Measurements from ENCODE around the gene PEAK3.

The PEAK3 gene

DNA sequence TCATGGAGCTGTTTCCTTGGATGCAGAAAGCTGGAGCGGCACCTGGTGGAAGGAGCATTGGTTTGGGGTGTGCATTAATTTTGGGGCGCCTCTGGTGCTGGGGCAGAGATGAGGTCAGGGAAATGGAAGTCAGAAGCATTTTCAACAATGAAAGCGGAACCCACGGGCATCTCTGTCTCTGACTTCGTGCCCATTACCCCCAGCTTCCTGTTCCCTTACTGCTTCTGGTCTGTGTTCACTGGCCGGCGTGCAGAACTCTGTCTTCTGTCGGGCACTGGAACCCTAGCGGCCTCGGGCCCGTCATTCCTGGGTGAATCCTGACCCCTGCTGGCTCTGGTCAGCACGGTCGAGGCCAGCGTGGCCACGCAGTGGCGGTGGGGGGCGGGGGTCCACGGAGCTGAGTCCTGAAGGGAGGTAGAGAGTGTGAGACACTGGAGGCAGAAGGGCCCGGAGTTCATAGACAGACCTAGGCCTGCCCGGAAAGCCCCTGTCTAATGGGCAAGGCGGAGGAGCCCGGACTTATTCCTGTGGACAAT, 33.9 kb upstream of the PEAK3 start:
- DNase-seq (ENCODE audit: low read depth in 2 of 3, low spot score in 2 of 3): no peak

DNA sequence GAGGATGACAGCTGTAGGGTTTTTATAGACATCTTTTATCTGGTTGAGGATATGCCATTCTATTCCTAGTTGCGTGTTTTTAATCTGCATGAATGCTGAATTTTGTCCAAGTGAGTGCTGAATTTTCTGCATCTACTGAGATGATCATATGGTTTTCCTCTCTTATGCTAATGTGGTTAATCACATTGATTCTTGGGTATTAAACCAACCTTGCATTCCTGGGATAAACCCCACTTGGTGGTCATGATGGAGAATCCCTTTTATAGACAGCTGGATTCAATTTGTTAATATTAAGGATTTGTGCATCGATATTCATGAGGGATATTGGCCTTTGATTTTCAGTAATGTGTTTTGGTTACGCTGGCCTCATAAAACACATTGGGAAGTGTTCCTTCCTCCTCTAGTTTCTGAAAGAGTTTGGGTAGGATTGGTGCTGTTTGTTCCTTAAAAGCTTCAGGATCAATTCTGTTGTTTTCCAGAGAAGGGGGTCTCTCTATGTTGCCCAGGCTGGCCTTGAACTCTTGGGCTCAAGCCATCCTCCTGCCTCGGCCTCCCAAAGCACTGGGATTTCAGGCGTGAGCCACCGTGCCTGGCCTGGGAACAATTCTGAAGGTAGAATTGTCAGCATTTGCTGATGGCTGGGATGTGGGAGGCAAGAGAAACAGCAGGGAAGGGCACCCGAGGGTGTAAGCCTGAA, 33.3 kb upstream of the PEAK3 start:
- DNase-seq (ENCODE audit: low read depth in 2 of 3, low spot score in 2 of 3): no peak

DNA sequence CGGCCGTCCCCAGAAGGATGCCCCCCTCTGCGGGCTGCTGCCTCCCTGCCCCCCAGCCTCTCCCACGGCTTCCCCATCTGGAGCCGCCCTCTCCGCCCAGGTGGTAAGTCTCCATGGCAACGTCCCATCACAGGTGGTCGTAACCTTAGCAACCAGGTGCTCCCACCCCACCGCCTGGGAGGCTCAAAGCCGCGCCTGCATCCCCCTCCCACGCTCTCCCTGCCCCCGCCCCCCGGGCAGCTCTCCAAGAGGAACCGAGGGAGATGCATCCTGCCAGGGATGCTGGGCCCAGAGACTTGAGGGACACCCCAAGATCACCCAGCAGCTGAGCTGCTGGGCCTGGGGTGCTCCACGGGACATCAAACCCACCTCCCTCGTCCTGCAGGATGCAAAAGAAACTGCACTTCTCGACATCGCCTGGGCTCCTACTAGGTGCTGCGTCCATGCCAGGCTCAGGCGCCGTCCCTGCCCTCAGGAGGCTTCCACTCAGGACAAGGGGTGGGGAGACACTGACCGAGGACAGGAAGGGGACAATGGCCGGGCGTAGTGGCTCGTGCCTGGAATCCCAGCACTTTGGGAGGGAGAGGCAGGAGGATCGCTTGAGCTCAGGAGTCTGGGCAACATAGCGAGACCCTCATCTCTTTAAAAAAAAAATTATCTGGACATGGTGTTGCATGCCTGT, 31.0 kb upstream of the PEAK3 start:
- no peak for DNase-seq (ENCODE audit: low read depth in 2 of 3, low spot score in 2 of 3)

DNA sequence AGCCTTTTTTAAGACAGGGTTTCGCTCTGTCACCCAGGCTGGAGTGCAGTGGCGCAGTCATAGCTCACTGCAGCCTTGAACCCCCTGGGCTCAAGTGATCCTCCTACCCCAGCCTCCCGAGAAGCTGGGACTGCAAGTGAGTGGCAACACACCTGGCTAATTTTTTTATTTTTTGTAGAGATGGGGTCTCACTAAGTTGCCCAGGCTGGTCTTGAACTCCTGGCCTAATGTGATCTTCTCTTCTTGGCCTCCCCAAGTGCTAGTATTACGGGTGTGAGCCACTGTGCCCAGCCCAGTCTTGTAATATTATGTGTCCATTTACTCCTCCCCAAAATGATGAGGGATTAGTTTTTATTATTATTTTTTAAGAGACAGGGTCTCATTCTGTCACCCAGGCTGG, 29.1 kb upstream of the PEAK3 start:
- DNase-seq (ENCODE audit: low read depth in 2 of 3, low spot score in 2 of 3): no peak

DNA sequence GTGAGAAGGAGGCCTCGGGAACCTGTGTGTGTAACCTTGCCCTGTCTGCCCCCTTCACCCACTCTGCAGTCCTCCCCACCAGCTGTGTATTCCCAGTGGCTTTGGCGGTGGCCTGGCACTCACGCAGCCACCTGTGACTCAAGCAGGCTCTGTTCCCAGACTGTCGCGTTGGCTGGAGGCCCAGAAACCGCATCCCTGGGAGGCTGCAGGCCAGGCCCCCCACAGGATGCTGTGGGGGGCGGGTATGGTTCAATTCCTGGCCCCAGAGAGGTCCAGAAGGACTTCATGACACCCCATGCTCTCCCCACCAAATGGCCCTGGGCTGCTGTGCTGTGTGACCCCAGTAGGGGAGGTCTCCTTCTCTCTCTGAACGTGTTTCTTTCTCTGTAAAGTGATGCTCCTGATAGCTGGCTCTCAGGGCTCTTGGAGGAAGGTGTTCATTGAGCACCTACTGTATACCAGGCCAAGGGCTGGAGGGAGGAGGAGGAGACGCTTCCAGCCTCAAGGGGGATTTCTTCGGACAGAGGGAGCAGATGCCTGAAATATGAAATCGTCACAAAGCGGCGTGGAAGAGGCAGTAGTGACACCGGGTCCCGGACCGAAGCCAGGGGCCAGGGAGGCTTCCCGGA, 27.9 kb upstream of the PEAK3 start:
- no peak for DNase-seq (ENCODE audit: low read depth in 2 of 3, low spot score in 2 of 3)

DNA sequence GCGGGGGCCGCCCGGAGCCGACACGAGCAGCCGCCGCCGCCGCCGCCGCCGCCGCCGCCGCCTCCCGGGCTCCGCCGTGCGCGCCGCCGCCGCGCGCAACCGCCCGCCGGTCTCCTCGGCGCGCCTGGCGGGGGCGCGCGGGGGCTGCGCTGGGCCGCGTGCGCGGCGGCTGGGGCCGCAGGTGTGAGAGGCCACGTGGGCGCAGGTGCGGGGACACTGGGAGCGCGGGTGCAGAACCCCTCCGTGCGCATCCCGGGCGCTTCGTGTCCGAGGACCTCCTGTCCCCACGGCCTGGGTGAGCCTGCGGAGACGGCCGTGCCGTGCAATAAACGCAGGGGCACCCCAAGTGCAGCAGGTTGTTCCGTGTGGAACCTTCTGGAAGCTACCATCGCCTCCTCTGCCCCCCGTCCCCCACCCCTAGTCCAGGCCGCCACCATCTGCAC, 26.2 kb upstream of the PEAK3 start, which contains the start of gene LINGO3:
TSS of gene LINGO3 (minus strand) at position 41 of the 443 bp plus-strand sequence. CDS start 16,378 bp downstream, outside the sequence.
- no peak for DNase-seq (ENCODE audit: low read depth in 2 of 3, low spot score in 2 of 3)

DNA sequence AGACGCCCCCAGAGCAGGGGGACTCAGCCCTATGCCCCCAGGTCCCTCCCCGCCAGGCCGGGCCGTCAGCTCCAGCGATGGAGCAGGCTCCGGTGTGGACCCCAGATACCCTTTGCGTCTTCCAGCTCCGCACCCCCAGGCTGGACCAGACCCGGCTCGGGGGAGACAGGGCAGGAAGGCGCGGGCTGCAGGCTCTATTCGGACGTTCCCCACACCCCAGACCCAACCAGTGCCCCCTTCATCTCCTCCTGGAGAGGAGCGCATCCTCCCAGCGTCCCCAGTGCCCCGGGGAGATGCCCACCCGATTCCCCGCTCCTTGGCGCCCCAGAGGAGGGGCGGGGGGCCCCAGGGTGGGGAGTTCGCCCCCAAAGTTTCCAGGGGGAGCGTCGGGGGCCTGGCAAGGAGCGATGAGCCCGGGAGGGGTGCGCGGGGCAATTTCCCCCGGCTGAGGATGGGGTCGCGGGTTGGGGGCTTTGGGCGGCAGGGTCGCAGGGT, 25.6 kb upstream of the PEAK3 start:
- DNase-seq (ENCODE audit: low read depth in 2 of 3, low spot score in 2 of 3): no peak

DNA sequence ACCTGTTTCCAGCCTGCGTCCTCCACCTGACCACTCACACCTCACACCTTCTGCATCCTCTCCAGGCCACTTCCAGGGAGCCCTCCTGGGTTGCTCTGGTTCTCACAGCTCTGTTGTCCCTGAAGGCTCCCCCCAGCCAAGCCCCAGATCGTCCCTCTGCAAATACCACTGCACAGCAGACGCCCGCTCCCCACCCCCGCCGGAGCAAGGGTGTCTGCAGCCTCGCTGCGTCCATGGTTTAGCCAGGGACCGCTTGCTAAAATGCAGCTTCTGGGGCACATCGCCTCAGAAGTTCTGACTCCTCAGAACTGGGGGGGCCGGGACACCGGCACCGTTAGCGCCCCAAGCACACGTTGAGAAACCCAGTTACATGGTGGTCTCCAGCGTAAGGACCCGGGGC, 25.0 kb upstream of the PEAK3 start:
- DNase-seq (ENCODE audit: low read depth in 2 of 3, low spot score in 2 of 3): no peak

DNA sequence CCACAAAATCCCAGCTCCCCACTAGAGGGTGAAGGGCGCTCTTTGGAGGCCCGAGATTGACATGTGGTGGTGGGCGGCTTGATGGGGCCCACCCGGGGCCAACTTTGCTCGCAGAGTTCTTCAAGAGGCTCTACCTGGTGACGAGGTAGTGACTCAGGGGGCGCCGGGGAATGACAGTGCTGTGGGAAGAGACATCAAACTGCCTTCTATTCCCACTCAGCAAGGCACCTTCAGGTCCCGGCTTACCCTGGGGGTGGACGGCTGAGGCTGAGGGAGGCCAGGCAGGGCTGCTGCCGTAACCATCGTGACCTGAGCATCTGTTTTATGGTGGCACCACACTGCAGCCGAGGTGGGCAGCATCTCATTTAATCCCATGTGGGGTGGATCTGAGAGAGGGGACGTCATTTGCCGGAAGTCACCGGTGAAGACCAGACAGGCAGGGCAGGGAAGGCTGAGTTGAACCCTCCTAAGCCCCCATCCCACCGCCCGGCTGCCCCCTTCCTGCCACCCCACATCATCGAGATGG, 24.4 kb upstream of the PEAK3 start:
- DNase-seq (ENCODE audit: low read depth in 2 of 3, low spot score in 2 of 3): no peak

DNA sequence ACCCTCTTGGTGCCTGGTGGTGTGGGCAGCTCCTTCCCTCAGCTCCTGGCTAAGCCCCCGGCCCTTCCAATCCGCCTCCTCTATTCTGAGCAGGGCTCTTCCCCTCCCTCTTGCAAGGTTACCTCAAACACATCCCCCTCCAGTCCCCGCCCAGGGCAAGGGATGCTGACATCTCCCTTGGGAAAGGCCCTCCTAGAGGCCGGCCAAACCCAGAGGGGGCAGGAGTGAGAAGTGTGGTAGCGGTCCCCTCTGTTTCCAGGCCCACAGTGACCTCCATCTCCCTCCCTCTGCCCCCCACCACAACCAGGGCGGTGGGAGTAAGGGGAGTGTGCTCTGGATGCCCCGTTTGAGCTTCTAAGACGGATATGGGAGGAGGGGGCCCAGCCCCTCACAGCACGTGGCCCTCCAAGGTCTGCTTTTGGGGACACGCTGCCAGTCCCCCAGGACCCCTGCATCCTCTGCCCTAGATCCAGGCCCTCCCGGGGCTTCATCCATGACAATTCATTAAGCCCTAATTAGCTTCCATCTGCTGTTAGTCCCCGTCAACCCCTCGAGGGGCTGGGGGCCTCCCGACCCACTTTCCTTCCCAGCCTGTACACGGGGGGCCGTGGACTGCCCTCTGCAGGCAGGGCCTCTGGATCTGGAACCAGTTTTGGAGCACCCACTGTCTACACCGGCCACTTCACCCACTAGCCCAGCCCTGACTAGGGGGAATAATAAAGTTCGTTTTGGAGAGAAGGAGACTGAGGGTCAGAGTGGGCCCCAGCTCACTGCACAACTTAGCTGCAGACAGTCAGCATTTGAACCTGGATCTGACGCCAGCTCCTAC, 23.7 kb upstream of the PEAK3 start:
- DNase-seq (ENCODE audit: low read depth in 2 of 3, low spot score in 2 of 3): no peak

DNA sequence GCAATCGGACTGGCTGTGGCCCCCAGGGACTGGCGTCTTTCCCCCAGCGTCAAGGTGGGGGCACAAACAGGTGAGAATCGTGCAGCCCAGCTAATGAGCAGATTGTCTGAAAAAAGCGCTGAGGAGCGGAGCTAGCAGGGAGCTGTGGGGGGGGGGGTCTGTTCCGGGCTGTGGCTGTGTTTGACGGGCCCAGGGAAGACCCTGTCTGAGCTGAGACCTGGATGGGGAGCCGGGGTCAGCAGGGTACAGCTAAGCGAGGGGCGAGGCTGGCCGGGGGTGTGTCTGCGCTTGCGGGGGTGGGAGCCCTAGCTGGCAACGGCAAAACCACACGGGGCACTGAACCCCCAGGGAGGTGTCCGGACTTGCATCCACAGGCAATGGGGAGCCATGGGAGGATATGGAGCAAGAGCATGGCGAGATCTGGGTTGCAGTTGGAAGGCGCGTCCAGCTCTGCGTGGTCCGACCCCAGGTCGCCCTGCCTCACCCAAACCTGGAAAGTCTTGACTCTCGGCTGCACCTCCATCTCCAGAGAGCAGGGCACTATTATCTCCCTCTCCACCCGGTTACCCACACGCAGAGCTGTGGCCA, 21.3 kb upstream of the PEAK3 start:
- DNase-seq (ENCODE audit: low read depth in 2 of 3, low spot score in 2 of 3): no peak

DNA sequence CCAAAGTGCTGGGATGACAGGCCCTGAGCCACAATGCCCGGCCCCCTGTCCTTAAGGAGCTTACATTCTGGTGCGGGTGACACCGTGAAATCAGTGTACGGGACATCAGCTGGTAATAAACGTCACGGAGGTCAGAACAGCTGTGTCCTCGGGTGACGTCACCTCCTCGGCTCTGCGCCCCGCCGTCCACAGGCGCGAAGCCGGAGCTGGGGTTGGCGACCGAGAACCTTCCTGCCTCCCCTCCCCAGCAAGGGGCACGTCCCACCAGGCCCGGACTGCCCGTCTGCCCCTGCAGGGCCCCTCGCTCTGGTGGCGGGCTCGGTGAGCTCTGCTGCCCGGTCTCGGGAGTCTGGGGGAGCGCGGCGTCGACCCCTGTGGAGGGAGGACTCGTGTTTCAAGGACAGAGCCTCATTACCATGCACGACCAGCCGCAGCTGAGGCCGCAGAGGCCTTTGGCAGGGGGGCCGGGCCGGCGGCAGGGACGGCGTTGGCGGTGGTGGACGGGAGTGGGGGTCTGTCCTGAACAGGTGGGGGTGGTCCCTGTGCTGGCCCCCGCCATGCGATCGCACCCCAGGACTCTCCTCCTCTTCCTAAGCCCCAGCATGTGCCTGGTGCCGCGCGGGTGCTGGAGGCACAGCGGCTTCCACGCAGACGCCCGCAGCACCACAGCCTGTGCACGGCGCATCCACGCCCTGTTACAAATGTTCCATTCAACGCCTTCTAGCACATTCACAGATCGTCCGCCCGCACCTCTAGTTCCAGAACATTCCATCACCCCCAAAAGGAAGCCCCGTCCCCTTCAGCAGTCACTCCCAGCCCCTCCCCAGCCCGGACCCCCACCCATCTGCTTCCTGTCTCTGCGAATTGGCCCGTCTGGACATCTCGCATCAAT, 20.6 kb upstream of the PEAK3 start:
- DNase-seq (ENCODE audit: low read depth in 2 of 3, low spot score in 2 of 3): no peak

DNA sequence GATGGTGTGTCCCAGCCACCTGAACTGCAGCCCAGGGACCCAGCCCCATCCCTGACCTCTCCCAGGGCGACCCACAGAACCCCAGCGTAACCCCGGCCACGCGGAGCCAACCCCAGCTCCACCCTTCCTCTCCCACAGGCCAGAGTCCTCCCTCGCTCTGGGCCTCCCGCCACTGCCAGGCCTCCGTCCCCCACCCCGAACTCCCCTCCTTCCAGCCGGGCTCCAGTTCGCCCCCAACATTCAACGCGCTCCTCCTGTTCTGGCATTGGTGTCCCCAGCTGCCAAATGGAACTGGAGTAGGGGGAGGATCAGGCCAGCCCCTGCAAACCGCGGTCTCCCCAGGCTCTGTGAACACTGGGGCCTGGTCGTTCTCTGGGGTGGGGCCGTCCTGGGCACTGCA, 18.6 kb upstream of the PEAK3 start:
- DNase-seq (ENCODE audit: low read depth in 2 of 3, low spot score in 2 of 3): no peak

DNA sequence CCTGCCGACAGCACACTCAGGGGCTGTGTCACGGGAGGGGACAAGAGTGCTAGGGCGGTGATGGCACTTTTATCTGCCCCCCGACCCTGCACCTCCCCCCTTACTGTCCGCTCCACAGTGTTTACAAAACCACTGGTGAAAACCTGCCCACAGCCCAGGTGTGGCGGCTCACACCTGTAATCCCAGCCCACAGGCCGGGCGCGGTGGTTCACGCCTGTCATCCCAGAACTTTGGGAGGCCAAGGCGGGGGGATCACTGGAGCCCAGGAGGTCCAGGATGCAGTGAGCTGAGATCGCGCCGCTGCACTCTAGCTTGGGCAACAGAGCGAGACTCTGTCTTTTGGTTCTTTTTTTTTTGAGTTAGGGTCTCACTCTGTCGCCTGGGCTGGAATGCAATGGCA, 14.2 kb upstream of the PEAK3 start:
- DNase-seq (ENCODE audit: low read depth in 2 of 3, low spot score in 2 of 3): no peak

DNA sequence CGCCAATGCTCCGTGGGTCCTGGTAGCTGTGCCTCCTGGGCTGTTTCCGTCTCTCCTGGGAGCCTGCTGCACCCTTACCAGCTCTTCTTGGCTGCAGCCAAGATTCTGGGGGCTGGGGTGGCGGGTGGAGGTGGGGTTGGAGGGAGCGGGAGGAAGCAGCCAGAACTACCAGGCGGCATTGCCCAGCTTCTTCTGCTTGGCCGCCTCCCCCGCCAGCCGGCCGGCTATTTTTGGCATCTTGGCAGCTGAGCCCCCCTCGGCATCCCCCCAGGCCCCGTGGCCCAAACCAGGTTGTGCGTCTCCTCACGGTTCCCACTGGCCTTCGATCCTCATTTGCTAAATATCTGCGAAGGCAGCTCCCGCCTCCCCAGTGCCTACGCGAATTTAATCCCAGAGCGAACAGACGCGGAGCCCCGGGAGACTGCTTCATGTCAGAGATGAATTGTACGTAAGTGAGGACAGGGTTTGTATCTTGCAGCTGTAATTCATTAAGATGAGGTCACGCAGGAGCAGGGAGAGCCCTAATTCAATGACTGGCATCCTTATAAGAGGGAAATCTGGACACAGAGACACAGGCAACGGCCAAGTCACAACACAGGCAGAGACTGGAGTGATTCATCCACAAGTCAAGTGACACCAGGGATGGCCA, 12.8 kb upstream of the PEAK3 start:
- DNase-seq (ENCODE audit: low read depth in 2 of 3, low spot score in 2 of 3): no peak

DNA sequence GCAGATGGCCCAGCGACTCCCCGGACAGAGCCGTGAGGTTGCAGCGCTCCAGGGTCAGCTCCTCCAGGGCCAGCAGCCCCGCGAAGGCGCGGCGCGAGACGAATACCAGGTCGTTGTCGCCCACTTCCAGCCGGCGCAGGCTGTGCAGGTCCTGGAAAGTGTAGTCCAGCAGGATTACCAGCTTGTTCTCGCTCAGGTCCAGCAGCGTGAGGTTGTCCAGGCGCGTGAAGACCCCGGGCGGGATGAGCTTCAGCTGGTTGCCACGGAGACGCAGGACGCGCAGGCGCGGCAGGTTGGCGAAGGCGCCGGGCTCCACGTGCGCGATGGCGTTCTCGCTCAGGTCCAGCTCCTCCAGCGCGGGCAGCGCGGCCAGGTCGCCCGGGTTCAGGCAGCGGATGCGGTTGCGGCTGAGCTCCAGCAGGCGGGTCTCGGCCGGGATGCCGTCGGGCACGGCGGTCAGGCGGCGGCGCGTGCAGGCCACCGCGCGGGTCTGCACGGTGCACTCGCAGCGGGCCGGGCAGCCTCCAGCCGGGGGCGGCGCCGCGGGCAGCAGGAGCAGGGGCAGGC, 9.3 kb upstream of the PEAK3 start:
- no peak for DNase-seq (ENCODE audit: low read depth in 2 of 3, low spot score in 2 of 3)

DNA sequence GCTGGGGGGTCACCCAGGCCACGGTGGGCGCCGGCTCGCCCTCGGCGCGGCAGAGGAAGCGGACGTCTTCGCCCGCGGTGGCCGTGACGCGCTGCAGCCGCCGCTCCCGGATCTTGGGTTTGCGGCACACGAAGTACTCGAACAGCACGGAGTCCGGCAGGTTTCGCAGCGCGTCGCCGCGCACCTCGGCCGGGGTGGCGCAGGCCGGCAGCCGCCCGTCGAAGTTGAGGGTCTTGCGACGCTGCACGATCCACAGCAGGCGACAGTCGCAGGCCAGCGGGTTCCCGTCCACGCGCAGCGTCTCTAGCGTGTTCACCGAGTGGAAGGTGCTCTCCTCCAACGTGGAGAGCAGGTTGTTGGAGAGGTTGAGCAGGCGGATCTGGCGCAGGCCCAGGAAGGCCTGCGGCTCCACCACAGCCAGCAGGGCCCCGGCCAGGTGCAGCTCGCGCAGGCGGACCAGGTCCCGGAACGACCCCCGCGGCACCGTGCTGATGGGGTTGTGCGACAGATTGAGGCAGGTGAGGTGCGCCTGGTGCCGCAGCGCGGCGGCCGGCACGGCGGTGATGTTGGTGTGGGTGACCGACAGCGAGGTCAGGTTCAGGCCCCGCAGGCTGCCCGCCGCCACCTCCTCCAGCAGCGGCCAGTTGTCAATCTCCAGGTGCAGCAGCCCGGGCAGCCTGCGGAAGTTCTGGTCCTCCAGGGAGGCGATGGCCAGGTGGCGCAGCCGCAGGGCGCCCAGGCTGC, 8.6 kb upstream of the PEAK3 start:
- no peak for DNase-seq (ENCODE audit: low read depth in 2 of 3, low spot score in 2 of 3)

Data from activated CD8-positive, alpha-beta memory T cell treated with anti-CD3 and anti-CD28 coated beads for 48 hours (primary cell).